H1 (cell line): ENCODE measurements around the gene DNER. TPM values are rescaled to one million over a fixed set of nuclear protein-coding genes. Genes with fewer than 3 reads are reported as not detected.

ENCODE experiments used
- CTCF ChIA-PET: fragments of 300-600 bp; sonication (Branson Sonifier 250); formaldehyde crosslinking; loops from one replicate; lab custom pipeline; 2021; ENCODE audit not compliant: partially characterized antibody; lab: Charles Lee
- POLR2A ChIA-PET: fragments of 300-600 bp; sonication (Branson Sonifier 250); formaldehyde crosslinking; loops from one replicate; lab custom pipeline; 2021; ENCODE audit warnings: inconsistent platforms; ENCODE audit not compliant: partially characterized antibody; lab: Charles Lee
- DNase-seq, 2 experiments: peaks; one replicate each; pipeline versions ENCODE4 v3.0.0 to v3.0.0-alpha.2; 2010 to 2022; ENCODE audit warnings: low spot score in 2 of 2, low read depth in 1 of 2, mixed read lengths in 1 of 2
- FAIRE-seq: peaks from 2 replicates; lab custom pipeline; 2011; peaks lifted over from hg19 to GRCh38; lab: Jason Lieb, UNC
- H2AFZ ChIP-seq: 2 replicates; pipeline ENCODE4 v1.8.1; 2012; ENCODE audit warnings: low read length, inconsistent platforms
- H2AK5ac ChIP-seq: 2 replicates; pipeline ENCODE4 v1.6.1; 2013; ENCODE audit warnings: low read depth, low read length
- H2BK120ac ChIP-seq: replicated peaks from 2 replicates; pipeline ENCODE3; 2013; ENCODE audit warnings: low read depth, low read length, inconsistent platforms
- H2BK12ac ChIP-seq: 2 replicates; pipeline ENCODE4 v1.6.1; 2013; ENCODE audit warnings: low read depth, low read length
- H2BK15ac ChIP-seq: 2 replicates; pipeline ENCODE4 v1.6.1; 2013; ENCODE audit warnings: low read length
- H2BK20ac ChIP-seq: 2 replicates; pipeline ENCODE4 v1.6.1; 2013; ENCODE audit warnings: low read length
- H2BK5ac ChIP-seq: 2 replicates; pipeline ENCODE4 v1.6.1; 2013; ENCODE audit warnings: low read depth, low read length
- H3K14ac ChIP-seq: 2 replicates; pipeline ENCODE4 v1.6.1; 2013; ENCODE audit warnings: inconsistent platforms; ENCODE audit not compliant: insufficient read length
- H3K18ac ChIP-seq: 2 replicates; pipeline ENCODE4 v1.6.1; 2013; ENCODE audit warnings: low read length; ENCODE audit errors: extremely low read depth
- H3K23ac ChIP-seq: 2 replicates; pipeline ENCODE4 v1.6.1; 2013; ENCODE audit warnings: inconsistent platforms; ENCODE audit not compliant: insufficient read length
- H3K23me2 ChIP-seq: 2 replicates; pipeline ENCODE4 v1.6.1; 2013; ENCODE audit warnings: low read depth, low read length
- H3K27ac ChIP-seq: 2 replicates; pipeline ENCODE4 v1.6.1; 2011; ENCODE audit warnings: low read depth, low read length, inconsistent platforms
- H3K27me3 ChIP-seq, 4 experiments: replicated peaks in 1 of 4; 1 replicate in 1 of 4; 2 replicates in 3 of 4; pipeline versions ENCODE4 v1.6.1 to v1.8.1; 2011 to 2013; ENCODE audit warnings: low read length in 3 of 4, mild to moderate bottlenecking in 3 of 4, inconsistent platforms in 2 of 4, mixed read lengths in 2 of 4, moderate library complexity in 1 of 4; ENCODE audit not compliant: control insufficient read depth in 3 of 4, insufficient read depth in 3 of 4; ENCODE audit errors: extremely low read depth in 1 of 4
- H3K36me3 ChIP-seq, 4 experiments: 2 replicates each; pipeline versions ENCODE4 v1.6.1 to v1.8.1; 2011 to 2013; ENCODE audit warnings: mild to moderate bottlenecking in 4 of 4, low read length in 3 of 4, moderate library complexity in 2 of 4, control low read depth in 1 of 4, inconsistent platforms in 1 of 4; ENCODE audit not compliant: insufficient read depth in 4 of 4, control insufficient read depth in 2 of 4
- H3K4ac ChIP-seq: replicated peaks from 2 replicates; pipeline ENCODE3; 2013; ENCODE audit warnings: low read length, low read depth, mixed read lengths, inconsistent platforms; ENCODE audit not compliant: insufficient read length
- H3K4me1 ChIP-seq, 4 experiments: replicated peaks in 1 of 4; 1 replicate in 1 of 4; 2 replicates in 3 of 4; pipeline versions ENCODE4 v1.6.1 to v1.8.1; 2011 to 2013; ENCODE audit warnings: low read length in 3 of 4, inconsistent platforms in 2 of 4, mixed read lengths in 1 of 4; ENCODE audit not compliant: insufficient read depth in 4 of 4, control insufficient read depth in 3 of 4
- H3K4me2 ChIP-seq, 2 experiments: 2 replicates each; pipeline versions ENCODE4 v1.6.1 to v1.8.1; 2011 to 2013; ENCODE audit warnings: low read depth in 2 of 2, low read length in 2 of 2, control low read depth in 1 of 2, inconsistent platforms in 1 of 2, mild to moderate bottlenecking in 1 of 2; ENCODE audit not compliant: insufficient read depth in 1 of 2
- H3K4me3 ChIP-seq, 4 experiments: fragments of 200-600, 300-600 bp in 1 of 4; sonication (generic), shearing (Covaris generic), sonication (Bioruptor Twin) in 1 of 4; 2 replicates each; pipeline versions ENCODE4 v1.5.1 to v1.8.1; 2011 to 2016; ENCODE audit warnings: low read length in 4 of 4, low read depth in 3 of 4, control low read depth in 2 of 4, inconsistent platforms in 2 of 4, mild to moderate bottlenecking in 2 of 4, mixed read lengths in 1 of 4, moderate library complexity in 1 of 4; ENCODE audit not compliant: insufficient read depth in 2 of 4; ENCODE audit errors: extremely low read depth in 1 of 4
- H3K56ac ChIP-seq: replicated peaks from 2 replicates; pipeline ENCODE3; 2013; ENCODE audit warnings: low read depth, mild to moderate bottlenecking, mixed read lengths, low read length, inconsistent platforms; ENCODE audit not compliant: insufficient read length
- H3K79me1 ChIP-seq: 2 replicates; pipeline ENCODE4 v1.6.1; 2013; ENCODE audit warnings: low read depth, low read length, control low read depth
- H3K79me2 ChIP-seq, 2 experiments: 2 replicates each; pipeline versions ENCODE4 v1.6.1 to v1.8.1; 2012 to 2013; ENCODE audit warnings: low read length in 2 of 2, mild to moderate bottlenecking in 2 of 2, inconsistent platforms in 1 of 2; ENCODE audit not compliant: insufficient read depth in 2 of 2, control insufficient read depth in 1 of 2
- H3K9ac ChIP-seq, 4 experiments: replicated peaks in 1 of 4; 1 replicate in 1 of 4; 2 replicates in 3 of 4; pipeline versions ENCODE4 v1.6.1 to v1.8.1; 2011 to 2013; ENCODE audit warnings: low read depth in 3 of 4, low read length in 3 of 4, control low read depth in 2 of 4, mild to moderate bottlenecking in 2 of 4, moderate library complexity in 2 of 4, inconsistent platforms in 1 of 4; ENCODE audit errors: extremely low read depth in 1 of 4
- H3K9me3 ChIP-seq, 2 experiments: 2 replicates each; pipeline versions ENCODE4 v1.6.1 to v1.8.1; 2012 to 2013; ENCODE audit warnings: mild to moderate bottlenecking in 2 of 2, moderate library complexity in 2 of 2, control low read depth in 1 of 2, inconsistent platforms in 1 of 2, low read depth in 1 of 2, low read length in 1 of 2, mixed read lengths in 1 of 2; ENCODE audit not compliant: insufficient read depth in 2 of 2
- H4K20me1 ChIP-seq, 2 experiments: replicated peaks in 1 of 2; 2 replicates each; pipeline versions ENCODE3 to v1.8.1; 2011 to 2013; ENCODE audit warnings: inconsistent platforms in 2 of 2, low read length in 2 of 2, mild to moderate bottlenecking in 1 of 2; ENCODE audit not compliant: insufficient read depth in 2 of 2, control insufficient read depth in 1 of 2
- H4K5ac ChIP-seq: 2 replicates; pipeline ENCODE4 v1.6.1; 2013; ENCODE audit warnings: low read length, low read depth, mixed read lengths, inconsistent platforms; ENCODE audit not compliant: insufficient read length
- H4K8ac ChIP-seq: 2 replicates; pipeline ENCODE4 v1.8.0; 2013; ENCODE audit warnings: mild to moderate bottlenecking, moderate library complexity, low read length, inconsistent platforms; ENCODE audit not compliant: insufficient read depth; ENCODE audit errors: extremely low read depth
- H4K91ac ChIP-seq: replicated peaks from 2 replicates; pipeline ENCODE3; 2013; ENCODE audit warnings: low read length, mixed read lengths, inconsistent platforms; ENCODE audit not compliant: insufficient read length
- FOSL1 ChIP-seq: IDR thresholded peaks from 2 replicates; pipeline ENCODE4 v1.6.1; 2011; ENCODE audit warnings: mild to moderate bottlenecking, low read depth, low read length, moderate library complexity; ENCODE audit not compliant: insufficient read depth
- NRF1 ChIP-seq: IDR thresholded peaks from 2 replicates; pipeline ENCODE4 v1.6.1; 2011; ENCODE audit warnings: mild to moderate bottlenecking, low read depth, low read length, improper control_type of control experiment
- WGBS, 2 experiments: shearing (Covaris generic) in 1 of 2; methylation state at CpG; one replicate each; pipeline versions ENCODE4 v1.1.6 to v1.1.7; 2013 to 2015; ENCODE audit warnings: low lambda C conversion rate in 2 of 2, mixed read lengths in 2 of 2, inconsistent platforms in 1 of 2, low coverage in 1 of 2, missing lambda C conversion rate in 1 of 2; ENCODE audit not compliant: insufficient replicate concordance in 2 of 2, insufficient coverage in 1 of 2, insufficient read length in 1 of 2; ENCODE audit errors: extremely low coverage in 1 of 2, missing lambda C conversion rate in 1 of 2; 5-methylcytosine and 5-hydroxymethylcytosine counted together
- polyA plus RNA-seq, 7 experiments: library from polyadenylated mRNA; depleted of rRNA in 3 of 7; stranded (reverse) in 5 of 7; unstranded in 2 of 7; fragments of >200 nt in 5 of 7; fragments of 200-250 nt in 2 of 7; gene quantifications; 1 replicate in 5 of 7; 2 replicates in 1 of 7; 4 replicates in 1 of 7; pipeline versions ENCODE4 v1.2.1 to v1.2.3, GENCODE V29; 2011 to 2013; ENCODE audit warnings: missing spikeins in 2 of 7, mixed read lengths in 2 of 7
- total RNA-seq: library from RNA; stranded (reverse); fragmentation: NEBNext Ultra II Directional; extraction: Animal tissue kit (Norgen Biotek cat#: 25700); gene quantifications from 2 replicates; pipeline ENCODE4 v1.2.1, GENCODE V29; 2021

The DNER gene
- total and polyA plus RNA-seq, 2 of the 8 experiments (the other 6 are each of a cell fraction or from before 2014, with no cell fraction given), result 6.8 to 16.3 TPM

GRCh38 chr2:229686122-229686919 lies 28.0 kb downstream of the DNER start:
- Histone ChIP-seq H3K9ac (no peak overlapping the region), H4K91ac (no peak overlapping the region), H2BK5ac (no peak overlapping the region), H3K4ac (no peak overlapping the region), H3K79me2 (no peaks in the 10 kb centered on the region), H3K4me3 (no peak overlapping the region), H3K56ac (no peak overlapping the region), H2BK15ac (no peak overlapping the region), H3K23ac (no peak overlapping the region), H3K27me3 (no peaks in the 10 kb centered on the region), H2AK5ac (no peak overlapping the region), H3K4me2 (no peak overlapping the region), H3K4me1 (no peaks in the 10 kb centered on the region; a peak in 2 of 7 replicates), H2AFZ (no peak overlapping the region), H3K18ac (no peak overlapping the region), H2BK20ac (no peak overlapping the region), H3K14ac (no peak overlapping the region), H3K36me3 (no peaks in the 10 kb centered on the region), H3K9me3 (no peaks in the 10 kb centered on the region), H4K20me1 (no peaks in the 10 kb centered on the region), H3K79me1 (no peaks in the 10 kb centered on the region), H4K5ac (no peak overlapping the region), H2BK12ac (no peak overlapping the region), H3K27ac (no peak overlapping the region), H3K23me2 (peaks cover 4% of the 10 kb centered on the region; the same call in 1 of the 2 replicates), H4K8ac (no peak overlapping the region), H2BK120ac (no peak overlapping the region)
- FAIRE-seq (no peak), DNase-seq (no peak)
- TF ChIP-seq FOSL1 (no peak), NRF1 (no peak)
- 95% methylated on average over 6 of the region's 6 CpGs; no CpG with 5 or more reads in 1 of the 2 experiments for WGBS, 2 experiments
- POLR2A ChIA-PET, result no interaction called here
- CTCF ChIA-PET, result interaction anchor here (0.6 to 1.2 kb wide), 3 partner anchors 26 to 487 kb away, joined by 3 to 4 read pairs (median 3); no protein-coding TSS in a partner anchor
